ENCODE measurements around the gene ZNF423.
"Not testable (repeated sequence)": the region's sequence is repeated elsewhere in the genome, so short reads cannot be mapped to it uniquely, and the experiment has no call there.

ZNF423 gene

GRCh38 chr16:49701065-49701685 is 154.7 kb downstream of the ZNF423 start:
- in situ Hi-C loops (cut with MboI; ENCODE audit: low sequenced_read_pairs): no loop called here

- in situ Hi-C loops (cut with MboI; ENCODE audit: low sequenced_read_pairs): no loop called here
Observed at GRCh38 chr16:49700251-49701064, 155.5 kb downstream of the ZNF423 start.

- in situ Hi-C loops (cut with MboI; ENCODE audit: low sequenced_read_pairs): no loop called here
Observed at GRCh38 chr16:49699841-49700175, 156.1 kb downstream of the ZNF423 start.

GRCh38 chr16:49698931-49699840 is 156.7 kb downstream of the ZNF423 start:
- in situ Hi-C loops (cut with MboI; ENCODE audit: low sequenced_read_pairs): no loop called here

- in situ Hi-C loops (cut with MboI; ENCODE audit: low sequenced_read_pairs): no loop called here
Observed at GRCh38 chr16:49698453-49698815, 157.5 kb downstream of the ZNF423 start.

GRCh38 chr16:49697631-49698452 is 158.1 kb downstream of the ZNF423 start:
- in situ Hi-C loops (cut with MboI; ENCODE audit: low sequenced_read_pairs): no loop called here

- in situ Hi-C loops (cut with MboI; ENCODE audit: low sequenced_read_pairs): no loop called here
Observed at GRCh38 chr16:49696414-49697101, 159.4 kb downstream of the ZNF423 start.

- in situ Hi-C loops (cut with MboI; ENCODE audit: low sequenced_read_pairs): no loop called here
Observed at GRCh38 chr16:49695782-49696413, 160.0 kb downstream of the ZNF423 start.

- in situ Hi-C loops (cut with MboI; ENCODE audit: low sequenced_read_pairs): no loop called here
Observed at GRCh38 chr16:49693445-49693844, 162.5 kb downstream of the ZNF423 start.

- in situ Hi-C loops (cut with MboI; ENCODE audit: low sequenced_read_pairs): no loop called here
Observed at GRCh38 chr16:49690778-49691177, 165.1 kb downstream of the ZNF423 start.

GRCh38 chr16:49688036-49688697 is 167.7 kb downstream of the ZNF423 start:
- in situ Hi-C loops (cut with MboI; ENCODE audit: low sequenced_read_pairs): no loop called here

GRCh38 chr16:49687476-49688002 is 168.4 kb downstream of the ZNF423 start:
- in situ Hi-C loops (cut with MboI; ENCODE audit: low sequenced_read_pairs): no loop called here

GRCh38 chr16:49684696-49685095 is 171.2 kb downstream of the ZNF423 start:
- in situ Hi-C loops (cut with MboI; ENCODE audit: low sequenced_read_pairs): no loop called here

GRCh38 chr16:49682577-49683165 is 173.2 kb downstream of the ZNF423 start:
- in situ Hi-C loops (cut with MboI; ENCODE audit: low sequenced_read_pairs): no loop called here

- in situ Hi-C loops (cut with MboI; ENCODE audit: low sequenced_read_pairs): no loop called here
Observed at GRCh38 chr16:49681217-49681883, 174.6 kb downstream of the ZNF423 start.

GRCh38 chr16:49679095-49679494 is 176.8 kb downstream of the ZNF423 start:
- in situ Hi-C loops (cut with MboI; ENCODE audit: low sequenced_read_pairs): no loop called here

GRCh38 chr16:49677661-49678060 is 178.3 kb downstream of the ZNF423 start:
- in situ Hi-C loops (cut with MboI; ENCODE audit: low sequenced_read_pairs): not testable (repeated sequence)

- in situ Hi-C loops (cut with MboI; ENCODE audit: low sequenced_read_pairs): no loop called here
Observed at GRCh38 chr16:49675413-49675812, 180.5 kb downstream of the ZNF423 start.
